PC-3 (cell line): ENCODE measurements around the gene KDM6A.
"Not testable (repeated sequence)": the region's sequence is repeated elsewhere in the genome, so short reads cannot be mapped to it uniquely, and the experiment has no call there.

ENCODE experiments used
- CTCF ChIP-seq: fragments of 300-600 bp; sonication (generic); conservative IDR thresholded peaks from 2 replicates; pipeline ENCODE4 v1.5.1; 2017; ENCODE audit warnings: antibody characterized with exemption, low read depth, mild to moderate bottlenecking, low read length
- EZH2 ChIP-seq: fragments of 300-600 bp; sonication (generic); IDR thresholded peaks from one replicate; pipeline ENCODE4 v1.6.1; 2017; ENCODE audit warnings: antibody characterized with exemption, mild to moderate bottlenecking, low read length; ENCODE audit not compliant: unreplicated experiment

DNA sequence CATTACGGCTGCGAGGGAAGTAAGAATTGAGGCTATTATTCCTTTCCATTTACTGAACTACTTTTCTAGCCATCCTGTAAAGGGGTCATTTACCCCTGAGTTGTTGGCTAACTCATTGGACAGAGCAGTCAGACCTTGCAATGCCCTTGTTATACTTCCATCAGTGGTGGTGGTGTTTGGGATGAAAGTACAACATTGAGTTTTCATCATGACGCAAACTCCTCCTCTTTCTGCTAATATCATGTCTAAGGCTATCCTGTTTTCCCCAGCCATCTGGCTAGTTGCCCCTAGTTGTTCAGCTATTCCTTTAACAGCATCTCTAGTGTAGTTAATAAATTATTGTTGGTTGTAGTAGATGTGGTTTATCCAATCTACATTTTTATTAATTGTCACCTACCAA lies 126.9 kb downstream of the KDM6A start:
- TF ChIP-seq CTCF, EZH2: not testable (repeated sequence)
